SU-DHL-6 (cell line): ENCODE results near the gene NDUFB11.

Experiments
- H2AFZ ChIP-seq: fragments of 200-600 bp; sonication (generic); 2 replicates; pipeline ENCODE4 v1.6.1; 2014; ENCODE audit warnings: low read depth, mild to moderate bottlenecking, moderate library complexity, mixed read lengths, antibody characterized with exemption, low read length; ENCODE audit not compliant: severe bottlenecking
- H3F3A ChIP-seq: fragments of 200-600 bp; shearing (Covaris generic); 2 replicates; pipeline ENCODE4 v1.6.0; 2016; ENCODE audit warnings: antibody characterized with exemption, mild to moderate bottlenecking; ENCODE audit not compliant: insufficient read depth
- H3K27ac ChIP-seq: fragments of 200-600 bp; sonication (generic); 2 replicates; pipeline ENCODE4 v1.5.1; 2016; ENCODE audit warnings: low read depth, mild to moderate bottlenecking, low read length, moderate library complexity, mixed read lengths
- H3K27me3 ChIP-seq: fragments of 200-600 bp; sonication (generic), shearing (Covaris generic); 2 replicates; pipeline ENCODE4 v1.6.0; 2014; ENCODE audit warnings: mild to moderate bottlenecking, low read length
- H3K36me3 ChIP-seq: fragments of 200-600 bp; sonication (generic); 2 replicates; pipeline ENCODE4 v1.6.1; 2014; ENCODE audit warnings: mild to moderate bottlenecking, low read length, mixed read lengths
- H3K4me2 ChIP-seq: fragments of 300-600, 200-600 bp; shearing (Covaris generic), sonication (generic); 2 replicates; pipeline ENCODE4 v1.6.0; 2014; ENCODE audit warnings: low read length, low read depth, mild to moderate bottlenecking; ENCODE audit not compliant: poor library complexity, severe bottlenecking
- H3K4me3 ChIP-seq: fragments of 200-600 bp; sonication (generic); 2 replicates; pipeline ENCODE4 v1.5.1; 2014; ENCODE audit warnings: antibody characterized with exemption, low read length, mild to moderate bottlenecking, mixed read lengths; ENCODE audit not compliant: insufficient read depth, poor library complexity, severe bottlenecking
- H3K79me2 ChIP-seq: fragments of 200-600 bp; sonication (generic); 2 replicates; pipeline ENCODE4 v1.6.1; 2014; ENCODE audit warnings: mild to moderate bottlenecking, low read length, moderate library complexity; ENCODE audit not compliant: insufficient read depth
- H3K9ac ChIP-seq: fragments of 200-600 bp; sonication (generic); 2 replicates; pipeline ENCODE4 v1.7.0; 2014; ENCODE audit warnings: mild to moderate bottlenecking, low read length
- H3K9me2 ChIP-seq: fragments of 200-600 bp; sonication (generic); replicated peaks from 2 replicates; pipeline ENCODE4 v1.6.1; 2014; ENCODE audit warnings: low read length; ENCODE audit not compliant: insufficient read depth
- H3K9me3 ChIP-seq: fragments of 200-600 bp; sonication (generic); 2 replicates; pipeline ENCODE4 v1.6.1; 2014; ENCODE audit warnings: low read length, mixed read lengths; ENCODE audit not compliant: insufficient read depth
- H4K20me1 ChIP-seq: fragments of 200-600 bp; sonication (generic); 2 replicates; pipeline ENCODE4 v1.6.1; 2014; ENCODE audit warnings: low read depth, mild to moderate bottlenecking, antibody characterized with exemption, low read length, moderate library complexity, mixed read lengths
- CTCF ChIP-seq: fragments of 200-600 bp; sonication (generic); IDR thresholded peaks from one replicate; pipeline ENCODE4 v1.5.1; 2017; ENCODE audit warnings: antibody characterized with exemption, mild to moderate bottlenecking, low read length, moderate library complexity; ENCODE audit not compliant: insufficient read depth, poor library complexity, severe bottlenecking
- EZH2phosphoT487 ChIP-seq: fragments of 200-600 bp; sonication (generic), shearing (Covaris generic); conservative IDR thresholded peaks from 2 replicates; pipeline ENCODE4 v1.6.1; 2018; ENCODE audit warnings: mild to moderate bottlenecking, antibody characterized with exemption, low read length, moderate library complexity, mixed read lengths

NDUFB11 gene

GRCh38 chrX:47178337-47178736 lies 33.8 kb upstream of the NDUFB11 start:
- Histone ChIP-seq H3K9ac (no peak overlapping the region), H3K36me3 (no peaks in the 10 kb centered on the region), H3K79me2 (no peaks in the 10 kb centered on the region), H3K27ac (no peak overlapping the region), H3F3A (no peaks in the 10 kb centered on the region), H3K9me3 (no peaks in the 10 kb centered on the region), H3K27me3 (no peaks in the 10 kb centered on the region), H3K9me2 (no peaks in the 10 kb centered on the region), H4K20me1 (no peaks in the 10 kb centered on the region), H3K4me2 (no peak overlapping the region), H3K4me3 (no peak overlapping the region), H2AFZ (no peak overlapping the region)
- TF ChIP-seq CTCF (no peak), EZH2phosphoT487 (no peak)

GRCh38 chrX:47177079-47177478 lies 32.6 kb upstream of the NDUFB11 start:
- no peak overlapping the region for H3K4me3 ChIP-seq
- H2AFZ ChIP-seq = no peak overlapping the region
- no peaks in the 10 kb centered on the region for H3K9me2 ChIP-seq
- H3K27ac ChIP-seq = no peak overlapping the region
- no peak overlapping the region for H3K9ac ChIP-seq
- no peaks in the 10 kb centered on the region for H3K9me3 ChIP-seq
- no peaks in the 10 kb centered on the region for H3K79me2 ChIP-seq
- no peaks in the 10 kb centered on the region for H4K20me1 ChIP-seq
- H3K4me2 ChIP-seq = no peak overlapping the region
- no peaks in the 10 kb centered on the region for H3K27me3 ChIP-seq
- TF ChIP-seq EZH2phosphoT487 (no peak), CTCF (no peak)
- H3K36me3 ChIP-seq = no peaks in the 10 kb centered on the region
- no peaks in the 10 kb centered on the region for H3F3A ChIP-seq

- no peak overlapping the region for H3K27ac ChIP-seq
- no peak overlapping the region for H3K4me2 ChIP-seq
These were observed 31.7 kb upstream of the NDUFB11 start for GRCh38 chrX:47176101-47176740.

More at GRCh38 chrX:47176101-47176740, 31.7 kb upstream of the NDUFB11 start:
- no peaks in the 10 kb centered on the region for H4K20me1 ChIP-seq
- no peak overlapping the region for H2AFZ ChIP-seq
- H3K27me3 ChIP-seq = no peaks in the 10 kb centered on the region
- no peaks in the 10 kb centered on the region for H3K9me2 ChIP-seq
- no peak overlapping the region for H3K9ac ChIP-seq
- no peaks in the 10 kb centered on the region for H3K9me3 ChIP-seq
- no peaks in the 10 kb centered on the region for H3F3A ChIP-seq
- H3K36me3 ChIP-seq = no peaks in the 10 kb centered on the region
- no peaks in the 10 kb centered on the region for H3K79me2 ChIP-seq
- no peak overlapping the region for H3K4me3 ChIP-seq
- TF ChIP-seq EZH2phosphoT487 (no peak), CTCF (no peak)
